Measurements from ENCODE around the gene RTCB. TPM values are rescaled to one million over a fixed set of nuclear protein-coding genes. Genes with fewer than 3 reads are reported as not detected.

RTCB gene
- total RNA-seq, 1 experiment from 2014 or later = 101 TPM

DNA sequence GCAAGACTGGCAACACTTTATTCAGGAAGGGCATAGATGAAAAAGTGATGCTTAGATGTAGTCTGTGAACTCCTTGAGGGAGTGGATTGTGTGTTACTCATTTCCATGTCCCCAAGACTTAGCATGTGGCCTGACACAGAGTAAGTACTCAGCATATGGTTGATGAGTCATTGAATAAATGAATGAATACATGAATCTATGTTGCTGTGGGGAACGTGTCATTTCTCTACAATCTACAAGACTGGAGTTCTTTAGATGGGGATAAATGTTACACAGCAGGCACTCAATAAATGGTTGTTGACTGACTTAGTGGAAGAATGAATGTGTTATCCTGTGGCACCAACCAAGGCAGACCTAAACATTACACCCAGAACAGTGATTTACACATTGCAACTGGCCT is 34.3 kb upstream of the RTCB start:
- no peak overlapping the region for H3K4me2 ChIP-seq (ENCODE audit: insufficient read depth, insufficient read length, low read length)
- no peak overlapping the region for H2BK15ac ChIP-seq (ENCODE audit: low read depth, low read length)
- H3K4me1 ChIP-seq (ENCODE audit: insufficient read depth, low read length) = no peaks in the 10 kb centered on the region
- H3K23me2 ChIP-seq (ENCODE audit: insufficient read length, low read depth, low read length, poor library complexity, severe bottlenecking) = no peaks in the 10 kb centered on the region
- no peaks in the 10 kb centered on the region for H4K20me1 ChIP-seq (ENCODE audit: control insufficient read depth, insufficient read depth, insufficient read length)
- DNase-seq = no peak
- H3K56ac ChIP-seq (ENCODE audit: insufficient read length, low read depth, low read length) = no peak overlapping the region
- H2AFZ ChIP-seq (ENCODE audit: low read length) = no peak overlapping the region
- no peaks in the 10 kb centered on the region for H3K9me3 ChIP-seq (ENCODE audit: control insufficient read depth, low read depth, low read length)
- Mint-ChIP-seq H3K36me3 (ENCODE audit: insufficient read depth in 1 of 3, low read depth in 3 of 3) (no peaks in the 10 kb centered on the region), H3K4me3 (no peak overlapping the region), H3K27ac (no peak overlapping the region), H3K9me3 (no peaks in the 10 kb centered on the region), H3K27me3 (ENCODE audit: low read depth) (peaks cover 13% of the 10 kb centered on the region), H3K4me1 (no peaks in the 10 kb centered on the region)
- no peak overlapping the region for H3K14ac ChIP-seq (ENCODE audit: insufficient read depth, low read length)
- no peak overlapping the region for H3K23ac ChIP-seq (ENCODE audit: insufficient read length, low read depth, low read length)
- no peak overlapping the region for H3K18ac ChIP-seq (ENCODE audit: insufficient read length, low read depth, low read length)
- no peak overlapping the region for H2AK5ac ChIP-seq (ENCODE audit: insufficient read length, low read length)
- WGBS (ENCODE audit: extremely low coverage, insufficient read length, low lambda C conversion rate) = no CpG with 5 or more reads among the region's 1 CpG
- H3K79me2 ChIP-seq (ENCODE audit: insufficient read depth, low read length) = no peaks in the 10 kb centered on the region
- H3K9ac ChIP-seq (ENCODE audit: extremely low read depth, insufficient read length, low read length) = no peak overlapping the region
- H3K4ac ChIP-seq (ENCODE audit: low read depth, low read length) = no peak overlapping the region
- H3T11ph ChIP-seq (ENCODE audit: low read length) = no peak overlapping the region
- no peaks in the 10 kb centered on the region; the same call in 1 of the 2 replicates for H3K27me3 ChIP-seq (ENCODE audit: insufficient read depth, low read length)
- no peak overlapping the region for H4K91ac ChIP-seq (ENCODE audit: insufficient read length, low read depth, low read length)
- TF ChIP-seq, protein P1, sequence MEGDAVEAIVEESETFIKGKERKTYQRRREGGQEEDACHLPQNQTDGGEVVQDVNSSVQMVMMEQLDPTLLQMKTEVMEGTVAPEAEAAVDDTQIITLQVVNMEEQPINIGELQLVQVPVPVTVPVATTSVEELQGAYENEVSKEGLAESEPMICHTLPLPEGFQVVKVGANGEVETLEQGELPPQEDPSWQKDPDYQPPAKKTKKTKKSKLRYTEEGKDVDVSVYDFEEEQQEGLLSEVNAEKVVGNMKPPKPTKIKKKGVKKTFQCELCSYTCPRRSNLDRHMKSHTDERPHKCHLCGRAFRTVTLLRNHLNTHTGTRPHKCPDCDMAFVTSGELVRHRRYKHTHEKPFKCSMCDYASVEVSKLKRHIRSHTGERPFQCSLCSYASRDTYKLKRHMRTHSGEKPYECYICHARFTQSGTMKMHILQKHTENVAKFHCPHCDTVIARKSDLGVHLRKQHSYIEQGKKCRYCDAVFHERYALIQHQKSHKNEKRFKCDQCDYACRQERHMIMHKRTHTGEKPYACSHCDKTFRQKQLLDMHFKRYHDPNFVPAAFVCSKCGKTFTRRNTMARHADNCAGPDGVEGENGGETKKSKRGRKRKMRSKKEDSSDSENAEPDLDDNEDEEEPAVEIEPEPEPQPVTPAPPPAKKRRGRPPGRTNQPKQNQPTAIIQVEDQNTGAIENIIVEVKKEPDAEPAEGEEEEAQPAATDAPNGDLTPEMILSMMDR (conservative IDR thresholded peaks at IDR 0.05) = no peak
- H4K5ac ChIP-seq (ENCODE audit: insufficient read length, low read depth, low read length) = no peak overlapping the region
- no peak overlapping the region for H2BK12ac ChIP-seq (ENCODE audit: insufficient read length, low read depth, low read length)
- H2BK20ac ChIP-seq (ENCODE audit: low read depth, low read length, poor library complexity, severe bottlenecking) = no peak overlapping the region
- H2BK5ac ChIP-seq (ENCODE audit: insufficient read length, low read length) = no peak overlapping the region
- H2BK120ac ChIP-seq (ENCODE audit: low read depth, low read length, poor library complexity, severe bottlenecking) = no peak overlapping the region
- no peak overlapping the region for H3K27ac ChIP-seq (ENCODE audit: insufficient read length, low read depth, low read length)
- H4K8ac ChIP-seq (replicated peaks; ENCODE audit: insufficient read length, low read depth, low read length) = no peak overlapping the region
- H3K79me1 ChIP-seq (ENCODE audit: insufficient read depth, low read depth, low read length, poor library complexity, severe bottlenecking) = no peaks in the 10 kb centered on the region

All from H9 (cell line).